GM19099 (cell line): ENCODE results near the gene CCDC88C.

Source experiments
- POLR2A ChIP-seq: IDR thresholded peaks from 3 replicates; pipeline ENCODE4 v1.6.1; 2011; ENCODE audit warnings: low read depth; ENCODE audit not compliant: insufficient read length; ENCODE audit errors: extremely low read depth

Gene CCDC88C

GRCh38 chr14:91417120-91417982, at the start of gene CCDC88C:
Gene CCDC88C, minus strand, starts transcription at chr14:91417820. Its CDS starts 130 bp downstream, at chr14:91417690.
- peak; percentile 58 for TF ChIP-seq POLR2A

- no peak for TF ChIP-seq POLR2A
Measured at GRCh38 chr14:91466192-91466591, 48.6 kb upstream of the CCDC88C start.

- TF ChIP-seq POLR2A = no peak
Measured at GRCh38 chr14:91464615-91465205, 47.1 kb upstream of the CCDC88C start.

GRCh38 chr14:91458612-91459011, 41.0 kb upstream of the CCDC88C start:
- no peak for TF ChIP-seq POLR2A

GRCh38 chr14:91456283-91456682, 38.7 kb upstream of the CCDC88C start:
- TF ChIP-seq POLR2A = peak; percentile 17

GRCh38 chr14:91454580-91454979, 37.0 kb upstream of the CCDC88C start:
- no peak for TF ChIP-seq POLR2A

- no peak for TF ChIP-seq POLR2A
Measured at GRCh38 chr14:91454155-91454554, 36.5 kb upstream of the CCDC88C start.

- TF ChIP-seq POLR2A = no peak
Measured at GRCh38 chr14:91453744-91454143, 36.1 kb upstream of the CCDC88C start.

- TF ChIP-seq POLR2A = no peak
Measured at GRCh38 chr14:91444335-91445020, 26.9 kb upstream of the CCDC88C start.

GRCh38 chr14:91439345-91439744, 21.7 kb upstream of the CCDC88C start:
- TF ChIP-seq POLR2A = no peak

- TF ChIP-seq POLR2A = no peak
Measured at GRCh38 chr14:91438845-91439244, 21.2 kb upstream of the CCDC88C start.

GRCh38 chr14:91429385-91429784, 11.8 kb upstream of the CCDC88C start:
- TF ChIP-seq POLR2A = no peak

- no peak for TF ChIP-seq POLR2A
Measured at GRCh38 chr14:91424813-91425530, 7.4 kb upstream of the CCDC88C start.

GRCh38 chr14:91420686-91421085, 3.1 kb upstream of the CCDC88C start:
- TF ChIP-seq POLR2A = no peak

- no peak for TF ChIP-seq POLR2A
Measured at GRCh38 chr14:91419451-91419850, 1.8 kb upstream of the CCDC88C start.
